ENCODE measurements around the gene RLF.

Gene RLF

DNA sequence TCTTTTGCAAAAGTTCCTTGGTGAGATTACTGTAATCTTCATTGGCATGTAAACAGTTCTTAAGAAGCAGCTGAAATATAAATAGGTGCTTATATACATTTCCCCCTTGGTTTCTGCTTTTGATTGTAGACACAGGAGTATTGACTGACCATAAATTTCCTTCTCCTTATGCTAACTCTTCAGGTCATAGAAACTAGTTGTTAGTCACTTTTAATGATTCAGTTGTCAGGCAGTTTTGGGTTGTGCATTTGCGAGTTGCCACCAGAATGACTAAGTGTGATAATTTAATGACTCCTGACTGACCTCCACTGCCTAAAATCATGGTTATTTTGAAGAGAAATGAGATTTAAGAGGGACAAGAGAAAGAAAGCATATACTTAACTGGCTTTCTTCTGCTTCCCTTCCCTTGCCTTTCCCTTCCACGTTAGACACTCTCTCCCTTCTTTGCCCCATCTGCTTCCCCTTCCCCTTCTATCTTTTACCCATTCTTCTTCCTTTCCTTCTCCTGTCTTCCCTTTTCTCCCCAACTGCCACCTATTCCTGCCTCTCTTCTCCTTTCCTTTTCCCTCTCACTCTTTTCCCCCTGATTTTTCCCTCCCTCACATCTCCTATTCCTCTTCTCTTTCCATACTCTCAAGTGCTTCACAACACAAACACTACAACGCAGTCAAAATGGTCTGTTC, 109.1 kb downstream of the RLF start:
- H3K4me2 ChIP-seq (ENCODE audit: low read length): no peak overlapping the region
- WGBS (ENCODE audit: extremely low coverage, insufficient coverage, low lambda C conversion rate): 100% methylated on average over 1 of the region's 3 CpGs
- no peak overlapping the region for H2BK15ac ChIP-seq (replicated peaks; ENCODE audit: low read depth)
- H3K56ac ChIP-seq (ENCODE audit: low read length): no peak overlapping the region
- peaks cover 3% of the 10 kb centered on the region for H3K79me1 ChIP-seq (ENCODE audit: low read length)
- H2BK5ac ChIP-seq (ENCODE audit: low read length): no peak overlapping the region
- H3K79me2 ChIP-seq (ENCODE audit: control insufficient read depth, insufficient read depth, low read length): no peaks in the 10 kb centered on the region
- H2BK120ac ChIP-seq (ENCODE audit: low read depth, low read length): no peak overlapping the region
- no peak overlapping the region for H3K9ac ChIP-seq (ENCODE audit: low read length)
- no peaks in the 10 kb centered on the region for H3K36me3 ChIP-seq (ENCODE audit: control insufficient read depth, insufficient read depth, low read length)
- H2AK5ac ChIP-seq (ENCODE audit: low read length): no peak overlapping the region
- no peak overlapping the region for H3K18ac ChIP-seq (ENCODE audit: low read length)
- no peak overlapping the region for H3K4me3 ChIP-seq (ENCODE audit: low read length)
- no peaks in the 10 kb centered on the region for H3K27me3 ChIP-seq (ENCODE audit: insufficient read depth, low read length, poor library complexity)
- H4K8ac ChIP-seq (ENCODE audit: low read depth, low read length): no peak overlapping the region
- H3K23ac ChIP-seq (ENCODE audit: low read length): no peak overlapping the region
- H3K27ac ChIP-seq (ENCODE audit: low read depth, low read length): no peak overlapping the region
- H4K5ac ChIP-seq (ENCODE audit: low read length): no peak overlapping the region
- H3K4ac ChIP-seq (ENCODE audit: low read depth, low read length): no peak overlapping the region
- DNase-seq: no peak
- no peaks in the 10 kb centered on the region for H3K4me1 ChIP-seq (ENCODE audit: control insufficient read depth, low read depth, low read length)

DNA sequence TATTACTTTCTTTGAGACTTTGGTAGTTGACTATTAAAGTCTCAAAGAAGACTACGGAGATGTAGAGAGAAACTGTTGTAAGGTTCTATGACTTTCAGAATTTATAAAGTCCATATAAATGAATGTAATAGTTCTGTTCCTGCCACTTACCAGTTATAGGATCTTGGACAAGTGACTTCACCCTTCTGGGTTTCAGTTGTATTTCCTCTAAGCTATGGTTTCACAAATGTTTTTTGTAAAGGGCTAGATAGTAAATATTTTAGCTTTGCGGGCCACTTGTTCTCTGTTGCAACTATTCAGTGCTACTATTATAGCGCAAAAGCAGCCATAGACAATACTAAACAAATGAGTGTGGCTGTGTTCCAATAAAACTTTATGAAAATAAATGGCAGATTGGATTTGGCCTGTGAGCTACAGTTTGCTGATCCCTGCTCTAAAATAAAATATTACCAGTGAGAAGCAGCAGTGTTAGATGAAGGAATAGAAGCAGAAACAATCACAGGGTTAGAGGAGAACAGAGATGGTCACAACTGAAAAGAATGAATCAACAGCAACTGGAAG, 111.5 kb downstream of the RLF start:
- H3K4me3 ChIP-seq (ENCODE audit: low read length): no peak overlapping the region
- no peak overlapping the region for H4K5ac ChIP-seq (ENCODE audit: low read length)
- no CpG with 5 or more reads among the region's 3 CpGs for WGBS (ENCODE audit: extremely low coverage, insufficient coverage, low lambda C conversion rate)

DNA sequence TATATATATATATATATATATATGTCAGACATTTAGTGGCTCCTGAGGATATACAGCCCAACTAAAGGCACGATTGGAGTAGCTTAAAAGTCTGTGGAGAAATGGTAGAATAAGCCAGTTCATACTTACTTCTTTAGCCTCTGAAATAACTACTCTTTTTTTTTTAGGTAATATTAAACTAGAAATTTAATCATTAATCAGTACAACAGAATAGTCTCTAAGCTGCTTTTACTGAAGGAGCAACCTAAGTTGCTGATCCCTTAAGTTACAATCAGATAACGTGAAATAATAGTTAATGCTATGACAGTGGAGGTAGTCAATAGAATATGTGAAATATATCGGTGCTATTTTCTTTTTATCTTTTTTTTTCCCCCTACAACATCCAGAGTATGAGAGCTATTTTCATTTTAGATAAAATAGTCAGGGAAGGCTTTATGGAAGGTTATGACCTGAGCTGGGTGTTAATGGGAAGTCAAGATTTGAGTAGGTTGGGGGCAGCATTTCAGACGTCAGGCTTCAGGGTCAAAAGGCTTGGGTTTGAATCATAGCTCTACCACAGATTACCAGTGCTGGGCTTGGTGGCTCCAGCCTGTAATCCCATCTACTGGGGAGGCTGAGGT, 112.5 kb downstream of the RLF start:
- Histone ChIP-seq H3K18ac (ENCODE audit: low read length) (no peak overlapping the region), H2BK120ac (ENCODE audit: low read depth, low read length) (no peak overlapping the region), H3K23ac (ENCODE audit: low read length) (no peak overlapping the region), H3K9ac (ENCODE audit: low read length) (no peak overlapping the region), H4K5ac (ENCODE audit: low read length) (no peak overlapping the region), H3K79me1 (ENCODE audit: low read length) (peaks cover 2% of the 10 kb centered on the region), H3K4ac (ENCODE audit: low read depth, low read length) (no peak overlapping the region), H2AK5ac (ENCODE audit: low read length) (no peak overlapping the region), H3K56ac (ENCODE audit: low read length) (no peak overlapping the region), H3K79me2 (ENCODE audit: control insufficient read depth, insufficient read depth, low read length) (no peaks in the 10 kb centered on the region), H3K27me3 (ENCODE audit: insufficient read depth, low read length, poor library complexity) (no peaks in the 10 kb centered on the region), H3K36me3 (ENCODE audit: control insufficient read depth, insufficient read depth, low read length) (no peaks in the 10 kb centered on the region), H3K4me2 (ENCODE audit: low read length) (no peak overlapping the region), H2BK5ac (ENCODE audit: low read length) (no peak overlapping the region), H3K27ac (ENCODE audit: low read depth, low read length) (no peak overlapping the region), H2BK15ac (replicated peaks; ENCODE audit: low read depth) (no peak overlapping the region), H4K8ac (ENCODE audit: low read depth, low read length) (no peak overlapping the region), H3K4me1 (ENCODE audit: control insufficient read depth, low read depth, low read length) (no peaks in the 10 kb centered on the region), H3K4me3 (ENCODE audit: low read length) (no peak overlapping the region)
- no CpG with 5 or more reads among the region's 4 CpGs for WGBS (ENCODE audit: extremely low coverage, insufficient coverage, low lambda C conversion rate)
- DNase-seq: no peak

More for the DNA sequence above, 111.5 kb downstream of the RLF start:
- no peak overlapping the region for H3K18ac ChIP-seq (ENCODE audit: low read length)
- H3K4me2 ChIP-seq (ENCODE audit: low read length): no peak overlapping the region
- no peak overlapping the region for H4K8ac ChIP-seq (ENCODE audit: low read depth, low read length)
- no peak overlapping the region for H3K23ac ChIP-seq (ENCODE audit: low read length)
- H3K27ac ChIP-seq (ENCODE audit: low read depth, low read length): no peak overlapping the region
- no peak overlapping the region for H3K56ac ChIP-seq (ENCODE audit: low read length)
- no peaks in the 10 kb centered on the region for H3K27me3 ChIP-seq (ENCODE audit: insufficient read depth, low read length, poor library complexity)
- H3K4me1 ChIP-seq (ENCODE audit: control insufficient read depth, low read depth, low read length): no peaks in the 10 kb centered on the region
- no peak overlapping the region for H2AK5ac ChIP-seq (ENCODE audit: low read length)
- H3K9ac ChIP-seq (ENCODE audit: low read length): no peak overlapping the region
- H3K4ac ChIP-seq (ENCODE audit: low read depth, low read length): no peak overlapping the region
- H3K36me3 ChIP-seq (ENCODE audit: control insufficient read depth, insufficient read depth, low read length): no peaks in the 10 kb centered on the region
- no peak for DNase-seq
- H3K79me2 ChIP-seq (ENCODE audit: control insufficient read depth, insufficient read depth, low read length): no peaks in the 10 kb centered on the region
- no peak overlapping the region for H2BK15ac ChIP-seq (replicated peaks; ENCODE audit: low read depth)
- H3K79me1 ChIP-seq (ENCODE audit: low read length): peaks cover 2% of the 10 kb centered on the region
- H2BK5ac ChIP-seq (ENCODE audit: low read length): no peak overlapping the region
- no peak overlapping the region for H2BK120ac ChIP-seq (ENCODE audit: low read depth, low read length)

DNA sequence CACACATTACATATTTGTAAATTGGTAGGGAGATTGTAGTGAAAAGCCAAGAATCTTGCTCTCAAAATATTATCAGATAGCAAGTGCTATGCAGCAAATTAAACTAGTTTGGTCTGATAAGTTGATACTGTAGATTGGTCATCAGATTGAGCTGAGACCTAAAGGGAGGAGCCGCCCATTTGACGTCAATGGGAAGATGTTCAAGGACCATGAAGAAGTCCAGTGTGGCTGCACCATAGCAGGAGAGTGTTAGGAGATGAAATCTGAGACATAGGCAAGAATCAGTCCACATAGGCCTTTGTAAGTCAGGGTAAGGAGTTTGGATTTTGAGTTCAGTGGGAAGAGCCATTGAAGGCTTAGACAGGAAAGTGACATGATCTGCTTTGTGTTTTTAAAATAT, 113.1 kb downstream of the RLF start:
- Histone ChIP-seq H3K56ac (ENCODE audit: low read length) (no peak overlapping the region), H3K4ac (ENCODE audit: low read depth, low read length) (no peak overlapping the region), H3K4me3 (ENCODE audit: low read length) (no peak overlapping the region), H3K4me2 (ENCODE audit: low read length) (no peak overlapping the region), H3K9ac (ENCODE audit: low read length) (no peak overlapping the region), H3K79me2 (ENCODE audit: control insufficient read depth, insufficient read depth, low read length) (no peaks in the 10 kb centered on the region), H3K4me1 (ENCODE audit: control insufficient read depth, low read depth, low read length) (no peaks in the 10 kb centered on the region), H2BK5ac (ENCODE audit: low read length) (no peak overlapping the region), H4K8ac (ENCODE audit: low read depth, low read length) (no peak overlapping the region), H3K27ac (ENCODE audit: low read depth, low read length) (no peak overlapping the region), H3K18ac (ENCODE audit: low read length) (no peak overlapping the region), H3K23ac (ENCODE audit: low read length) (no peak overlapping the region), H4K5ac (ENCODE audit: low read length) (no peak overlapping the region), H2BK15ac (replicated peaks; ENCODE audit: low read depth) (no peak overlapping the region), H3K36me3 (ENCODE audit: control insufficient read depth, insufficient read depth, low read length) (no peaks in the 10 kb centered on the region), H3K27me3 (ENCODE audit: insufficient read depth, low read length, poor library complexity) (no peaks in the 10 kb centered on the region), H3K79me1 (ENCODE audit: low read length) (peaks cover 2% of the 10 kb centered on the region), H2BK120ac (ENCODE audit: low read depth, low read length) (no peak overlapping the region), H2AK5ac (ENCODE audit: low read length) (no peak overlapping the region)
- no CpG with 5 or more reads among the region's 2 CpGs for WGBS (ENCODE audit: extremely low coverage, insufficient coverage, low lambda C conversion rate)
- DNase-seq: no peak

DNA sequence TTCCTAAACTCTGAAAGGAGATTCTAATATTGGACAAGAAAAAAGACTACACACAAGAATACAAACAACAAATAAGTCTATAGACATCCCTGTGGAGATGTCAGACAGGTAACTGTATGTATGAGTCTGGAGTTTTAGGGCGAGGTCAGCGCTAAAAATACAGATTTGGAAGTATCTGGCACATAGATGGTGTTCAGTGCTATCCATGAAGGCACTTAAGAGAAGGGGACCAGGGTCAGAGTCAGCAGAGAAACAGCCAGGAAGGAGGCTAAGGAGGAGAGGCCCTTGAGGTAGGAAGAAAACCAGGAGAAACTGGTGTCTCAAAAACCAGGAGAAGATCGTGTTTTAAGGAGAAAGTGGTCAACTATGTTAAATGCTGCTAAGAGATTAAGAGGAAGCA, 114.9 kb downstream of the RLF start:
- Histone ChIP-seq H4K8ac (ENCODE audit: low read depth, low read length) (no peak overlapping the region), H3K4me2 (ENCODE audit: low read length) (no peak overlapping the region), H3K79me2 (ENCODE audit: control insufficient read depth, insufficient read depth, low read length) (no peaks in the 10 kb centered on the region), H2BK120ac (ENCODE audit: low read depth, low read length) (no peak overlapping the region), H3K79me1 (ENCODE audit: low read length) (peaks cover 2% of the 10 kb centered on the region), H3K23ac (ENCODE audit: low read length) (no peak overlapping the region), H3K56ac (ENCODE audit: low read length) (no peak overlapping the region), H3K18ac (ENCODE audit: low read length) (no peak overlapping the region), H3K9ac (ENCODE audit: low read length) (no peak overlapping the region), H2BK5ac (ENCODE audit: low read length) (no peak overlapping the region), H3K36me3 (ENCODE audit: control insufficient read depth, insufficient read depth, low read length) (no peaks in the 10 kb centered on the region), H3K4me3 (ENCODE audit: low read length) (no peak overlapping the region), H3K4me1 (ENCODE audit: control insufficient read depth, low read depth, low read length) (no peaks in the 10 kb centered on the region), H4K5ac (ENCODE audit: low read length) (no peak overlapping the region), H3K27me3 (ENCODE audit: insufficient read depth, low read length, poor library complexity) (no peaks in the 10 kb centered on the region), H2BK15ac (replicated peaks; ENCODE audit: low read depth) (no peak overlapping the region), H2AK5ac (ENCODE audit: low read length) (no peak overlapping the region), H3K27ac (ENCODE audit: low read depth, low read length) (no peak overlapping the region), H3K4ac (ENCODE audit: low read depth, low read length) (no peak overlapping the region)
- no peak for DNase-seq
- no CpG with 5 or more reads among the region's 3 CpGs for WGBS (ENCODE audit: extremely low coverage, insufficient coverage, low lambda C conversion rate)

All from mesendoderm (in vitro differentiated cells).